Measurements from ENCODE around the gene MBNL2.

MBNL2 gene

GRCh38 chr13:97215325-97215724 lies 6.8 kb upstream of the MBNL2 start:
- TF ChIP-seq GABPA (IDR thresholded peaks at IDR 0.05; ENCODE audit: low read depth) (no peak), POLR2AphosphoS5 (IDR thresholded peaks at IDR 0.05; ENCODE audit: low read depth) (no peak), REST (IDR thresholded peaks at IDR 0.05; ENCODE audit: insufficient replicate concordance, low read depth) (no peak), SPI1 (IDR thresholded peaks at IDR 0.05; ENCODE audit: borderline replicate concordance, low read depth) (no peak), CTCF (IDR thresholded peaks at IDR 0.05; ENCODE audit: insufficient read depth, low read length) (no peak)
- H3K27ac ChIP-seq (replicated peaks), result no peak overlapping the region
- DNase-seq (ENCODE audit: low read depth in 1 of 2, low spot score in 1 of 2), result no peak
- H3K4me3 ChIP-seq (replicated peaks; ENCODE audit: insufficient read depth, low read length), result no peak overlapping the region
- peaks cover 49% of the 10 kb centered on the region for H3K27me3 ChIP-seq (ENCODE audit: insufficient read depth, poor library complexity, severe bottlenecking)

GRCh38 chr13:97219226-97219625 lies 2.9 kb upstream of the MBNL2 start:
- Histone ChIP-seq H3K4me3 (replicated peaks; ENCODE audit: insufficient read depth, low read length) (no peak overlapping the region), H3K27me3 (ENCODE audit: insufficient read depth, poor library complexity, severe bottlenecking) (peaks cover 22% of the 10 kb centered on the region), H3K27ac (replicated peaks) (no peak overlapping the region)
- DNase-seq (ENCODE audit: low read depth in 1 of 2, low spot score in 1 of 2), result no peak
- TF ChIP-seq POLR2AphosphoS5 (IDR thresholded peaks at IDR 0.05; ENCODE audit: low read depth) (no peak), REST (IDR thresholded peaks at IDR 0.05; ENCODE audit: insufficient replicate concordance, low read depth) (no peak), GABPA (IDR thresholded peaks at IDR 0.05; ENCODE audit: low read depth) (no peak), SPI1 (IDR thresholded peaks at IDR 0.05; ENCODE audit: borderline replicate concordance, low read depth) (no peak), CTCF (IDR thresholded peaks at IDR 0.05; ENCODE audit: insufficient read depth, low read length) (no peak)

- TF ChIP-seq REST (IDR thresholded peaks at IDR 0.05; ENCODE audit: insufficient replicate concordance, low read depth) (no peak), GABPA (IDR thresholded peaks at IDR 0.05; ENCODE audit: low read depth) (no peak), CTCF (IDR thresholded peaks at IDR 0.05; ENCODE audit: insufficient read depth, low read length) (no peak), SPI1 (IDR thresholded peaks at IDR 0.05; ENCODE audit: borderline replicate concordance, low read depth) (no peak), POLR2AphosphoS5 (IDR thresholded peaks at IDR 0.05; ENCODE audit: low read depth) (no peak)
Measured at GRCh38 chr13:97220151-97220900, 1.8 kb upstream of the MBNL2 start.

More at GRCh38 chr13:97220151-97220900, 1.8 kb upstream of the MBNL2 start:
- Histone ChIP-seq H3K27ac (replicated peaks) (no peak overlapping the region), H3K4me3 (replicated peaks; ENCODE audit: insufficient read depth, low read length) (no peak overlapping the region), H3K27me3 (ENCODE audit: insufficient read depth, poor library complexity, severe bottlenecking) (peaks cover 11% of the 10 kb centered on the region)
- no peak for DNase-seq (ENCODE audit: low read depth in 1 of 2, low spot score in 1 of 2)

All from HL-60 (cell line).